ENCODE results near the gene C1orf141.

GRCh38 chr1:67171574-67171955 lies 36.8 kb upstream of the C1orf141 start:
- no peak for TF ChIP-seq ELF4 (IDR thresholded peaks at IDR 0.05)
- TF ChIP-seq SP1 (IDR thresholded peaks at IDR 0.05), result no peak
